HG02938 (cell line): ENCODE measurements around the gene EFNA2.

ENCODE experiments used
- ATAC-seq: cut with Tn5 transposase; IDR thresholded peaks from one replicate; pipeline ENCODE4 v1.9.1; 2021; ENCODE audit warnings: mild to moderate bottlenecking, moderate library complexity; ENCODE audit not compliant: unreplicated experiment

EFNA2 gene

GRCh38 chr19:1283207-1283916, 2.3 kb upstream of the EFNA2 start:
- ATAC-seq = no peak

- ATAC-seq = no peak
Observed at GRCh38 chr19:1283917-1284292, 1.8 kb upstream of the EFNA2 start.

- ATAC-seq = no peak
Observed at GRCh38 chr19:1284293-1284978, 1.2 kb upstream of the EFNA2 start.

- no peak for ATAC-seq
Observed at GRCh38 chr19:1284979-1285736, 515 bp upstream of the EFNA2 start.

GRCh38 chr19:1286487-1287353, 1.0 kb downstream of the EFNA2 start:
- ATAC-seq = no peak

GRCh38 chr19:1287354-1288225, 1.9 kb downstream of the EFNA2 start:
- no peak for ATAC-seq

GRCh38 chr19:1288226-1288612, 2.5 kb downstream of the EFNA2 start:
- ATAC-seq = no peak

GRCh38 chr19:1288833-1289685, 3.4 kb downstream of the EFNA2 start:
- ATAC-seq = no peak

- ATAC-seq = no peak
Observed at GRCh38 chr19:1289686-1290025, 4.0 kb downstream of the EFNA2 start.

GRCh38 chr19:1290196-1290702, 4.6 kb downstream of the EFNA2 start:
- no peak for ATAC-seq

GRCh38 chr19:1290703-1291651, 5.3 kb downstream of the EFNA2 start:
- no peak for ATAC-seq

GRCh38 chr19:1291761-1292418, 6.2 kb downstream of the EFNA2 start:
- ATAC-seq = no peak

GRCh38 chr19:1292419-1293151, 6.9 kb downstream of the EFNA2 start:
- no peak for ATAC-seq

- ATAC-seq = no peak
Observed at GRCh38 chr19:1293782-1294604, 8.3 kb downstream of the EFNA2 start.

GRCh38 chr19:1294688-1295087, 9.0 kb downstream of the EFNA2 start:
- ATAC-seq = no peak
